NCI-H82 treated with DMSO at 0.1 percent for 48 hours (cell line): ENCODE data around the gene ATP5ME.
"Not testable (repeated sequence)": the region's sequence is repeated elsewhere in the genome, so short reads cannot be mapped to it uniquely, and the experiment has no call there.

Experiments used
- DNase-seq: peaks from one replicate; lab custom pipeline; 2025; ENCODE audit not compliant: unreplicated experiment; lab: John Stamatoyannopoulos, UW

ATP5ME gene

DNA sequence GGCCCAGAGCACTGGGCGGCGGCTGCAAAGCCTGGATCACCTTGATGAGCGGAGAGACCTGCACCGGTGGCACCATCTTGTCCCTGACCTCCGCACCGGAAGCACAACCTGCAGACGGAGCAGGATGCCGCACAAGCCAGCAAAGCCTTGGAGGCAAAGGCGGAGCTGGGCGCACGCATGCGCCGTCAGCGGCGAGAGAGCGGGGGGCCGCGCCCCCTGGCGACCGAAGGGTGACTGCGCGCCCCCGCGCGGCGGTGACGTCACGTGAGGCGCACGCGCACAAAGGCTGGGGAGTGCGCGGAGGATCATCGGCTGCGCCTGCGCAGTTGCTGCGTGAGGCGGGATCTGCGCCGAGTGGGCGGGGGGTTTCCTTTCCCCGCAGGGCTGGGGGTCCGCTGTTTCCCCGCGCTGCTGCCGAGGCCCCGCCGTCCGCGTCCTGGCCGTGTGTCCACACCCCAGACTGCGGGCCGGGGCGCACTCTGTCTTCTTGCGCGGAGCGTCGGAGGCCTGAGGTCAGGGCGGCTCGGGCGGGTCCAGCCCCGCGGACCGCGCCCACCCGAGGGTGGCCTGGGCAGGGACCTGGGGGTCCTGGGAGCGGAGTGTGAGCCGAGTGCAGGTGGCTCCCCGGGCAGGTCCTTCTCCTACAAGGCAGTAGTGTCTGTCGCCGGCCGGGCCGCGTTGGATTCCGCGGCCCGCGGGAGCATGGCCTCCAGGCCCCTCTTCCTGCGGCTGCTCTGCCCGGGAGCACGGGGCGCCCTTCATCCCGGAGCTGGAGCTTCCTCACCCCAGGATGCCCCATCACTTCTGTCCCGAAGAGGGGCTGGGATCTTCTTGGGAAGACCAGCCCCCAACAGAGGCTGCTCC, at the start of gene ATP5ME, which contains the start of gene MYL5:
Gene ATP5ME (minus strand): TSS at position 105 of the 864 bp plus-strand sequence. CDS start 29 bp downstream, at position 76.
Gene MYL5 (plus strand): TSS at position 371 of the 864 bp plus-strand sequence. CDS start 3,485 bp downstream, outside the sequence.
- DNase-seq, result peak; percentile 67

- no peak for DNase-seq
Observed at GRCh38 chr4:722851-723360, 48.8 kb upstream of the ATP5ME start.

DNA sequence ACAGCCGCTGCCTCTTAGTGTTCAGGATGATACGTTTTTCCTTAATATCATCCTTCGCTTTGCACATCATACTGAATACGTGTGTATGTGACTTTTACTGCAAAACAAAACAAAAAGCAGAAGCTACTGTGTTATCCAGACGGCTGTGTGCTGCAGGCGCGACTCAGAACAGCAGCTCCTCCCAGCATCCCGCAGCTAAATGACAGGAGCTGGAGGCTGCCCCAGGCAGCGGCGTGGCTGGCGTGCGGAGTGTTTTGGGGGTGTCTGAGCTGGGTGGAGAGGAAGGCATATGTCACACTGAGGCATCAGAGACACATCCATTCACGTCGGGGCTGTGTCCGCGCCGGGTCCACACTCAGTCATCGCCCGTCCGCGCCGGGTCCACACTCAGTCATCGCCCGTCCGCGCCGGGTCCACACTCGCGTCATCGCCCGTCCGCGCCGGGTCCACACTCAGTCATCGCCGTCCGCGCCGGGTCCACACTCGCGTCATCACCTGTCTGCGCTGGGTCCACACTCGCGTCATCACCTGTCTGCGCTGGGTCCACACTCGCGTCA, 48.2 kb upstream of the ATP5ME start:
- no peak for DNase-seq

DNA sequence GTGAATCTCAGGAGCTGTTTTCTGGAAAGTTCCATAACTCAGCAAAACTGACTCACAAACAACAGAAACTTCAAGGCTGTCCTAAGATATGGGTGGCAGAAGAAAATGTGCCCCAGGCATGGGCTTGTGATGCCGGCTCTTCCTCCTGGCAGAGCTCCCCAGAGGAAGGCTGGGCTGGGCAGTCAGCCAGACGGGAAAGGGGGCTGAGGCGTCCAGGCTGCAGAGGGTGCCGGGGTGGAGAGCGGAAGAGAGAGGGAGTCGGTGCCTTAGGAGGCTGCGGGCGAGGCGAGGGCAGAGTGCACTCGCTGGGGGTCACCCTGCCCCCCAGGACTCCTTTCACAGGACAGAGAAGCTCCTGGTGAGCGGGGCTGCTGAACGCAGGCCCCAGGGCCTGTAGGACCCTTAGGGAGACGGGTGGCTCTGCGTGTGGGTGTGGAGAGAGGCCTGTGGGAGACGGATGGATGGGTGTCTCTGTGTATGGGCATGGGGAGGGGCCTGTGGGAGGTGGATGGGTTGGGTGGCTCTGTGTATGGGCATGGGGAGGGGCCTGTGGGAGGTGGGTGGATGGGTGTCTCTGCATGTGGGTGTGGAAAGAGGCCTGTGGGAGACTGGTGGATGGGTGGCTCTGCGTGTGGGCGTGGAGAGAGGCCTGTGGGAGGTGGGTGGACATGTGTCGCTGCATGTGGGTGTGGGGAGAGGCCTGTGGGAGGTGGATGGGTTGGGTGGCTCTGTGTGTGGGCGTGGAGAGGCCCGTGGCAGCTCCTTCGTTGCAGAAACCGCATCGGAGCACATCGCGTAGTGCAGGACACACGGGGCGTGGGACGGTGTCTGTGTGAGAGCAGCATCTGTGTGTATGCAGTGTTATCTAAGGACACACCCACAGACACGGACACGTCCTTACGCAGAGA, 47.4 kb upstream of the ATP5ME start:
- DNase-seq, result no peak

DNA sequence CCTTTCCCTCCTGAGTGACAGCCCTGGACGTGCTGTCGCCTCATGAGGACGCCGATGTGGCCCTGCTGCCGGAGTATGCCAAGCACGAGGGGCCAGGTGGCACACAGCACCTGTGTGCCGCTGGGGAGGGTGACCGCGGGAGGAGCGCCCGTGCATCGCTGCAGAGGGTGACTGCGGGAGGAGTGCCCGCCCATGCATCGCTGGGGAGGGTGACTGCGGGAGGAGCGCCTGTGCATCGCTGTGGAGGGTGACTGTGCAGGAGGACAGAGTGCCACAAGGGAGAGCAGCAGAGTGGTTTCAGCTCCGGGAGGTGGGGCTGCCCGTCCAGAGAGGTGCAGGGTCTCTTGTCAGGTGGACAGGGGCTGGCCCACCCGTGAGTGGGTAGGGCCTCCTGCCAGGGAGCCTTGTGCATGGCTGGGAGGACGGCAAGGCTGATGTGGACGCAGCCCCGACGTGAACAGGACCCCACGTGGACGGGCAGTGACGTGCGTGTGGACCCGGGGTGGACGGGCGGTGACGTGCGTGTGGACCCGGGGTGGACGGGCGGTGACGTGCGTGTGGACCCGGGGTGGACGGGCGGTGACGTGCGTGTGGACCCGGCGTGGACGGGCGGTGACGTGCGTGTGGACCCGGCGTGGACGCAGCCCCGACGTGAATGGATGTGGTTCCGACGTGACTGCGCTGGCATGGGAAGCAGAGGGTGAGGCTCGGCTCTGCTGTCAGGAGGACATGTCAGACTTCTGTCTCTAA, 46.2 kb upstream of the ATP5ME start:
- no peak for DNase-seq

DNA sequence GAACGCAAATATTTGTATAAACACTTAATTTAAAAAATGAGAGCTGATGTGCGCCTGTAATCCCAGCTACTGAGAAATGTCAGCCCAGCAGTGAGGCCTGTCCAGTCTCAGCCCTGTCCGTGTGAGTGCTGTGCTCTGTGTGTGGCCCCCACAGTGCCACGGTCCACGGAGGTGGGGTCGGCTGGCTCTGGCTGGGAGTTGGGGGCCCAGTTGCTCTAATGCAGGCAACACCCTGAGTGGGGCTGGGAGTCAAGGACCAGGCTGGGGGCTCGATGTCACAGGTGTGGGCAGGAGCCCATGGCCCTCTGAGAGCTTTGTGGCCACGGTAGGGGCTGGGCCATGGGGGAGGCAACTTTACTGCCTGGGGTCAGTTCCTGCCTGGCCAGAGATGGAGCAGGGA, 44.4 kb upstream of the ATP5ME start:
- DNase-seq, result no peak

DNA sequence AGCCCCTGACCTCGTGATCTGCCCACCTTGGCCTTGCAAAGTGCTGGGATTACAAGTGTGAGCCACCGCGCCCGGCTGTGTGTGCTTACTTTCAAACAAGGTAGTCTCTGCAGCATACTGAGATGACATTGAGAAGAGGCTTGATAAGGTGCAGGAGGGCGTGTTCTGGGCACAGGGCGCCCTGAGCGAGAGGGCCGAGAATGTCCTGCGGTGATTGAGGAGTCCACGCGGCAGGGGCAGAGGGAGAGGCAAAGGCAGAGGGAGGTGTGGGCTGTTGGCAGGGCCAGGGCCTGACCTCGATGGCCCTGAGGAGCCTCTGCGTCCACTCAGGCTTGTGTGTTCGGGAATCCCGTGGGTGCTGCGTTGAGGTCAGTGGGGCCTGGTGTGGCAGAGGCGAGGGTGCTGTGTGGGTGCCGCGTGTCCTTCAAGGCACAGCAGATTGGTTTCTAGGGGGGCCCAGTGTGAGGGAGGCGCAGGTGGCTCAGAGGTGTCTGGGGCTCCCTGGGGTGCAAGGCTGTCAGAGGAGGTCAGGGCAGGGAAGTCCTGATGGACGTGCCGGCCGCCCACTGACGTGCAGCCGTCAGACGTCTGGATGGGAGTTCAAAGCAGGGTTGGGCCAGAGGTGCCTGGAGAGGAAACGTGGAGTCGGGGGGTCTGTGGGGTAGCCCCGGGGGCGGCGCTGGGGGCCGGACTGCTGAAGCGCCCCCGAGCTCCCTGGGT, 43.7 kb upstream of the ATP5ME start:
- no peak for DNase-seq

DNA sequence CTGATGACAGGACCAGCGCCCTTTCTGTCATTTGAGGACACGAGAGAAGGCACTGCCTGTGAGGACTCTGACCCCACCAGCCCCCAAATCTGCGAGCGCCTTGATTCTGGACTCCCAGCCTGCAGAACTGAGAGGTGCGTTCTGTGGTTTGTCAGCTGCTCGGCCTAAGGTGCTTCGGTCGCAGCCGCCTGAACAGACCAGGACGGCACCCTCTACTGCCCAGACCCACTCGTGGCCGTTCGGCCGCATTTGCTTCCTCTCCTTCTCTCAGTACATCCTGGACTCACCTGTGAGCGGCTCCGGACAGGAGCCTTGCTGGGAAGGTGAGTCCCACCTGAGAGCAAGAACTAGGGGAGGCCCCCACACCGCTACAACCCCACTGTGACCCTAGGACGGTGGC, 40.0 kb upstream of the ATP5ME start:
- DNase-seq, result no peak

DNA sequence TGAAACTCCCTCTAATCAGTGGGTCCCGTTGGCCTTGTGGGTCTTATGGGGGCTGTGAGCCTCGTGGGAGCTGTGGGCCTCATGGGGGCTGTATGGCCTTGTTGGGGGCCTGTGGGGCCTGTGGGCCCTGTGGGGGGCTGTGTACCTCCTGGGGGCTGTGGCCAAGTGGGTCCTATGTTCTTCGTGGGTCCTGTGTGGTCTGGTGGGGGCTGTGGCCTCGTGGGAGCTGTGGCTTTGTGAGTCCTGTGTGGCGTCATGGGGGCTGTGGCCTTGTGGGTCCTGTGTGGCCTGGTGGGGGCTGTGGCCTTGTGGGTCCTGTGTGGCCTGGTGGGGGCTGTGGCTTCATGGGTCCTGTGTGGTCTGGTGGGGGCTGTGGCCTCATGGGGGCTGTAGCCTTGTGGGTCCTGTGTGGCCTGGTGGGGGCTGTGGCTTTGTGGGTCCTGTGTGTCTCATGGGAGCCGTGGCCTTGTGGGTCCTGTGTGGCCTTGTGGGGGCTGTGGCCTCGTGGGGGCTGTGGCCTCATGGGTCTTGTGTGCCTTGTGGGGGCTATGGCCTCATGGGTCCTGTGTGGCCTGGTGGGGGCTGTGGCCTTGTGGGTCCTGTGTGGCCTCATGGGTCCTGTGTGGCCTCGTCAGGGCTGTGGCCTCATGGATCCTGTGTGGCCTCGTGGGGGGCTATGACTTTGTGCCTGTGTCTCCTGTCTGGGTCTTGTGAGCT, 39.0 kb upstream of the ATP5ME start:
- DNase-seq, result no peak

DNA sequence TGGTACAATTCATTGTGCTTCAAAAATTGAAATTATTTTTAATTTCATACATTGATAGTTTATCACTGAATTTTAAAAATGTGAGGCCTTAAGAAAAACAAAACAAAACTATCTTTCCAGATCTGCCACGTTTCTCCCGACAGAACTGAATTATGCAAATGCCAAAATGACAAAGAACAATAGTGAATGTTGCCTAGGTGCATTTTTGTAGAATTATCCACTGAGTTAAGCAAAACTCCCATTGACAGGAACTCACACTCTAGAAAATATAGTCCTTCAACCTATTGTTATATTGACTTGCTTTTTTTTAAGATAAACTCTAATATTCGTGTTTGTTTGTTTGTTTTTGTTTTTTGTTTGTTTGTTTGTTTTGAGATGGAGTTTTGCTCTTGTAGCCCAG, 38.0 kb upstream of the ATP5ME start:
- DNase-seq, result no peak

- no peak for DNase-seq
Observed at GRCh38 chr4:710916-711315, 36.8 kb upstream of the ATP5ME start.

GRCh38 chr4:710116-710515, 36.0 kb upstream of the ATP5ME start:
- DNase-seq, result no peak

- DNase-seq, result no peak
Observed at GRCh38 chr4:709348-709747, 35.3 kb upstream of the ATP5ME start.

DNA sequence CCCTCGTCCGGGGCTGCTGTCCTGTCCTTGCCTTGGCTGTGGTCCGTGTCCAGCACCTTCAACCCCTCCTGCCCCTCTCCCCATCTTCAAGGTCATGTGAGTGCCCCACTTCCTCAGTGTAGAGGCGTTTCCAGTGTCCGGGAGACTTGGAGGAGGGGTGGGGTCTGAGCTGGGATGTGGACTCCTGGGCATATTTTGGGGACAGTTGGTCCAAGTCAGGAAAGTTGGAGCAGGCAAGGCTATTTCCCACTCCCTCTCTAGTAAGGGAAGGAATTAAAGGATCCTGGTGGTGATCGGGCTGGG, 34.5 kb upstream of the ATP5ME start:
- DNase-seq, result no peak

DNA sequence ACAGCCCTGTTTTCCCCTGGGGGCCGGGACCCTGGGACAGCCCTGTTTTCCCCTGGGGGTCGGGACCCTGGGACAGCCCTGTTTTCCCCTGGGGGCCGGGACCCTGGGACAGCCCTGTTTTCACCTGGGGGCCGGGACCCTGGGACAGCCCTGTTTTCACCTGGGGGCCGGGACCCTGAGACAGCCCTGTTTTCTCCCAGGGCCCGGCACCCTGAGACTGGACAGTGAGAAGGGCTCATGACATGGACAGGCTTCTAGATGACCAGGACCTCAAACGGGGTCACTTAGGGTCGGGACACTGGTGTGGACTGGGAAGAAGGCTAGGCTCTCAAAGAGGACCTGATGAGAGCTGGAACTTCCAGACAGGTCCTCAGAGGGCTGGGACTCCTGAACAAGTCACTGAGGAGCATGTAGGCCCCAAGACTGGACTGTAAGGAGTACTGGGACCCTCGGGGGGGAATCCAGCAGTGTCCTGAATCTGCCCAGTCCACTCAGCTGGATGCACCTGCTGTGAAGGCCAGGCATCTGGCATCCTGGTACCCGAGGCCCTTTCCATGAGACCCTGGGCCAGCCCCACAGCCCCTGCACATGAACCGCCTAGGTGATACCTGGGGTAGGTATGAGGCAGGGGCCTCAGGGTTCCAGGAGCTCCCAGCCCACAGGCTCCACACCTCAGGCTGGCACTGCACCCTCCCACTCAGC, 34.0 kb upstream of the ATP5ME start:
- DNase-seq, result no peak

DNA sequence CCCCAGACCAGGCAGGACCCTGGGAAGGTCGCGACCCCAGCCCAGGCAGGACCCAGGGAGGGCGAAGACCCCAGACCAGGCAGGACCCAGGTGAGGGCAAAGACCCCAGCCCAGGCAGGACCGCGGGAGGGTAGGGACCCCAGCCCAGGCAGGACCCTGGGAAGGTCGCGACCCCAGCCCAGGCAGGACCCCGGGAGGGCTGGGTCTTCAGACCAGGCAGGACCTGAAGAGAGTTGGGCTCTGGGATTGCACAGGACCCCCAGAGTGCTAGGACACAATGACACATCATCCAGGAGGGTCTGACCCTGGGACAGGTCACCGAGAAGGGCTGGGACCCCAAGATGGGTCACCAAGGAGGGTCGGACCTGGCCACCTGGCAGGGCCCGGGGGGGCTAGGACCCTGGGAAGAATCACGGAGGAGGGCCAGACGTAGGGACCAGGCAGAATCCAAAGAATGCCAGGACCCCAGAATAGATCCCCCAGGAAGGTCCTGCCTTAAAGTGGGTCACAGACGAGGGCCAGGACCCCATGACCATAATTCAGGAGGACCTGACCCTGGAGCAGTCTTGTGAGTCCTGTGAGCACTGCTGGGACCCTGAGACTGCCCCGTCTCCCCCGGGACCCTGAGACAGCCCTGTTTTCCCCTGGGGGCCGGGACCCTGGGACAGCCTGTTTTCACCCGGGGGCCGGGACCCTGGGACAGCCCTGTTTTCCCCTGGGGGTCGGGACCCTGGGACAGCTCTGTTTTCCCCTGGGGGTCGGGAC, 32.9 kb upstream of the ATP5ME start:
- DNase-seq, result no peak

DNA sequence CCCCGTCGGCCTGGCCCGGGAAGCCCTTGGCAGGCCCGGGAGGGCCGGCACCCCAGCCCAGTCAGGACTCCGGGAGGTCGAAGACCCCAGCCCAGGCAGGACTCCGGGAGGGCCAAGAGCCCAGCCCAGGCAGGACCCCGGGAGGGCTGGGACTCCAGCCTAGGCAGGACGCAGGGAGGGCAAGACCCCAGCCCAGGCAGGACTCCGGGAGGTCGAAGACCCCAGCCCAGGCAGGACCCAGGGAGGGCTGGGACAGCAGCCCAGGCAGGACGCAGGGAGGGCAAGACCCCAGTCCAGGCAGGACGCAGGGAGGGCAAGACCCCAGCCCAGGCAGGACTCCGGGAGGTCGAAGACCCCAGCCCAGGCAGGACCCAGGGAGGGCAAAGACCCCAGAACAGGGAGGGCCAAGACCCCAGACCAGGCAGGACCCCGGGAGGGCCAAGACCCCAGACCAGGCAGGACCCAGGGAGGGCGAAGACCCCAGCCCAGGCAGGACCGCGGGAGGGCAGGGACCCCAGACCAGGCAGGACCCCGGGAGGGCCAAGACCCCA, 32.1 kb upstream of the ATP5ME start:
- DNase-seq, result not testable (repeated sequence)
